NB4 (cell line): Measurements from ENCODE around the gene SEH1L.

Experiments
- DNase-seq: peaks from one replicate; pipeline ENCODE4 v3.0.0; 2010; ENCODE audit warnings: low read depth
- H3K4me3 ChIP-seq: one replicate; pipeline ENCODE4 v1.5.1; 2011; ENCODE audit warnings: mild to moderate bottlenecking, low read depth, low read length, moderate library complexity
- MYC ChIP-seq: IDR thresholded peaks from 2 replicates; pipeline ENCODE4 v1.6.1; 2011; ENCODE audit warnings: low read depth, low read length
- POLR2A ChIP-seq: IDR thresholded peaks from 2 replicates; pipeline ENCODE4 v1.6.1; 2011; ENCODE audit warnings: mild to moderate bottlenecking; ENCODE audit not compliant: insufficient read length; ENCODE audit errors: extremely low read depth
- TF ChIP-seq, protein P1 (sequence below): IDR thresholded peaks from one replicate; pipeline ENCODE4 v1.5.1; 2012; ENCODE audit warnings: low read depth, low read length
- TF ChIP-seq, protein P2 (sequence below): IDR thresholded peaks from 2 replicates; pipeline ENCODE4 v1.6.1; 2011; ENCODE audit warnings: low read depth, low read length

Gene SEH1L

DNA sequence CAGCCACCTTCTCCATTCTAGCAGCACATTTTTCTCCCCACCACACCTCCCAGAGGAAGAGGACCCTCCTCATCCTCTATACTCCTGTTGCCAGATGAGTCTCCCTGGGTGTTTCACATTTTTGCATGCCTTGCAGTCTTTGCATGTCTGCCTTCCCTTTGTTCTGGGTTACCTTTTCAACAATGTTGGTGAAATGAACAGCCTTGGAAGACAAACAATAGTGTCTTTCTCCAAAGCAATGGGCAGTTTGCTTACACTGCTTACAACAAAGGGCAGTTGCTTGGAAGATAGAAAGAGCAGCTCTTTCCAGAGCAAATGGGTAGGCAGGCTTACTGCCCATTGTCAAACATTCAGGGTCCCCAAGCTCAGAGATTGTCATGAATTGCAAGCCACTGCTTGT lies 14.5 kb upstream of the SEH1L start:
- no peak for DNase-seq
- no peak for TF ChIP-seq MYC
- TF ChIP-seq, protein P1, sequence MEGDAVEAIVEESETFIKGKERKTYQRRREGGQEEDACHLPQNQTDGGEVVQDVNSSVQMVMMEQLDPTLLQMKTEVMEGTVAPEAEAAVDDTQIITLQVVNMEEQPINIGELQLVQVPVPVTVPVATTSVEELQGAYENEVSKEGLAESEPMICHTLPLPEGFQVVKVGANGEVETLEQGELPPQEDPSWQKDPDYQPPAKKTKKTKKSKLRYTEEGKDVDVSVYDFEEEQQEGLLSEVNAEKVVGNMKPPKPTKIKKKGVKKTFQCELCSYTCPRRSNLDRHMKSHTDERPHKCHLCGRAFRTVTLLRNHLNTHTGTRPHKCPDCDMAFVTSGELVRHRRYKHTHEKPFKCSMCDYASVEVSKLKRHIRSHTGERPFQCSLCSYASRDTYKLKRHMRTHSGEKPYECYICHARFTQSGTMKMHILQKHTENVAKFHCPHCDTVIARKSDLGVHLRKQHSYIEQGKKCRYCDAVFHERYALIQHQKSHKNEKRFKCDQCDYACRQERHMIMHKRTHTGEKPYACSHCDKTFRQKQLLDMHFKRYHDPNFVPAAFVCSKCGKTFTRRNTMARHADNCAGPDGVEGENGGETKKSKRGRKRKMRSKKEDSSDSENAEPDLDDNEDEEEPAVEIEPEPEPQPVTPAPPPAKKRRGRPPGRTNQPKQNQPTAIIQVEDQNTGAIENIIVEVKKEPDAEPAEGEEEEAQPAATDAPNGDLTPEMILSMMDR = no peak
- TF ChIP-seq, protein P2, sequence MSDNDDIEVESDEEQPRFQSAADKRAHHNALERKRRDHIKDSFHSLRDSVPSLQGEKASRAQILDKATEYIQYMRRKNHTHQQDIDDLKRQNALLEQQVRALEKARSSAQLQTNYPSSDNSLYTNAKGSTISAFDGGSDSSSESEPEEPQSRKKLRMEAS = no peak
- no peak for TF ChIP-seq POLR2A
- H3K4me3 ChIP-seq = no peak overlapping the region

DNA sequence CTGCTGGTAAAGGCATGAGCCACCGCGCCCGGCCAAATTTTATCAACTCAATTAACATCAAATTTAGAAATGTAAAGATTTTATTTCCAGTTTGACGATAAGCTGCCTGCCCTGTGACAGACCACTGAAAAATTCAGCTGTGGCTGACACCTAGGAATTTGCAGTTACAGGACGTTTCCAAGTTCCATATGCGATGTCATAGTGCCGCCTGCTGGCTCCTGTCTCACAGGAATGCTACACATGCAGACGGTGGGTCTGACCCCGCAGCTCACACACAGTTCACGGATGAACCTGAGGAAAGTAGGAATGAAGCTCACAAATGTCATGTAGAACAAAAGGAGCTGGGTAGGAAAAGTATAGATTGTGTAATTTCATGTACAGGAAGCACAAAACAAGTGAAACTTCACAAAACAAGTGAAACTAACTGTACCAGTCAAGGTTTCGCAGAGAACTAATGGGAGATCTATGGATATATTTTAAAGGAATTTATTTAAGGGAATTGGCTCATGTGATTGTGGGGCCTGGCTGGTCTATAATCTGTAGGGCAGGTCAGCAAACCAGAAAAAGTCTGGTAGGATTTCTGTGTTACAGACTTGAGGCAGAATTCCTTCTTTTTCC lies 13.2 kb upstream of the SEH1L start:
- DNase-seq = peak; percentile 81

DNA sequence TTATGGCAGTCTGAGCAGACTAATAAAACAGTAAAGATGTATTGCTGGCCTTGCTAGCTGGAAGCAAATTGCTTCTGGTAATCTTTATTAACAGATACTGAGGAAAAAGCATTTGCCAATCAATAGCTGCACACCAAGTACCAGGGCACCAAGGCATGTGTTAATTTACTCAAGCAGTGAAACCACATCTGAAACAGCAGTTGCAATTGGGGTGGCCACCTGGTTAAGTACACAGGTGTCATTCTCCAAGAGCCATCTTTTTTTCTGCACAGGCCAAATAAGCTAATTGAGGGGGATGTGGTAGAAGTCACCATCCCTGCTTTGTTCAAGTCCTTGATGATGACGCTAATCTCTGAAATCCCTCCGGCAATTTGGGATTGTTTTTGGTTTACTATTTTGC lies 8.6 kb upstream of the SEH1L start:
- DNase-seq = no peak
- H3K4me3 ChIP-seq = no peak overlapping the region
- TF ChIP-seq, protein P2 = no peak
- TF ChIP-seq MYC (no peak), POLR2A (no peak)
- TF ChIP-seq, protein P1 = no peak

More for the DNA sequence above, 13.2 kb upstream of the SEH1L start:
- H3K4me3 ChIP-seq = no peak overlapping the region
- TF ChIP-seq POLR2A (no peak), MYC (no peak)
- TF ChIP-seq, protein P1 = peak; percentile 96
- TF ChIP-seq, protein P2 = no peak

DNA sequence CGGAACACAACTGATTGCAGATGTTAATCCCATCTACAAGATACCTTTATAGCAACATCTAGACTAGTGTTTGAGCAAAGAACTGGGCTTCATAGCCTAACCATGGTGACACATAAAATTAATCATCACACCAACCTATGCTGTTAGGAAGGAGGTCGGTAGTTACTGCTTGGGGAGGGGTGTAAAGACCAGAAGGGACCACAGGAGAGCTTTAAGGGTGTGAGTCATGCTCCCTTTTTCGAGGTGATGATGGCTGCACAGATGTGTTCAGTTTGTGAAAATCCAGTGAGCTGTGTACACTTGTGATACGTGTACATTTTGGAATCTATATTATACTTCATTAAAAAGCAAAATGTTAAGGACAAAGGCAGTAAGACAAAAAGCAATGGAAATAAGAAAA lies 4.6 kb upstream of the SEH1L start:
- no peak for DNase-seq
- TF ChIP-seq MYC (no peak), POLR2A (no peak)
- TF ChIP-seq, protein P1 = no peak
- TF ChIP-seq, protein P2 = no peak
- H3K4me3 ChIP-seq = no peak overlapping the region

DNA sequence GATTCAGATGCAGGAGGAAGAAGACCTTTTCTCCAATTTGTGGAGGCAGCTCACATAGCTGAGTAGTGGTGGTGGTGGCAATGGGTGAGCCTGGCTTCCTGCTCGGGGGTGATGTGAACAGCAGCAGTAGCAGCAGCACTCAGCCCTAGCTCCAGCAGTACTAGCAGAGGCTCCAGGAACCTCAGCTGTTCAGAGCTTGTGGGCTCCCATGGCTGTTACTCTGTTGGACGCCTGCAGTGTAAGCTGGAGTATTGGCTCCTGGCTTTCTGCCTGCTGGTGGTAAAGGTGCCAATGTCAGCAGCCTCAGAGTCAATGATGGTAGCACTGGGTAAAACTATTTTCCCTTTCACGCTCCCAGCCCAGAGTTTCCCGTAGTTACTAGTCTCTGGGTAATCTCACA lies 3.1 kb upstream of the SEH1L start:
- TF ChIP-seq, protein P2 = no peak
- TF ChIP-seq POLR2A (no peak), MYC (no peak)
- TF ChIP-seq, protein P1 = no peak
- no peak overlapping the region for H3K4me3 ChIP-seq
- peak; percentile 33 for DNase-seq
